Breast epithelium (tissue), 3 donors: ENCODE results near the gene ABCA8.

Experiments used
- CTCF ChIP-seq, 3 donors: fragments of 450-650 bp; IDR thresholded peaks; one replicate each; pipeline ENCODE4 v1.5.1; 2016 to 2017; ENCODE audit warnings: antibody characterized with exemption in 3 of 3, mild to moderate bottlenecking in 3 of 3, moderate library complexity in 3 of 3
- POLR2AphosphoS5 ChIP-seq, 3 donors: sonication (generic); formaldehyde crosslinking; IDR thresholded peaks; one replicate each; pipeline ENCODE4 v1.6.1; 2017; ENCODE audit warnings: antibody characterized with exemption in 3 of 3

DNA sequence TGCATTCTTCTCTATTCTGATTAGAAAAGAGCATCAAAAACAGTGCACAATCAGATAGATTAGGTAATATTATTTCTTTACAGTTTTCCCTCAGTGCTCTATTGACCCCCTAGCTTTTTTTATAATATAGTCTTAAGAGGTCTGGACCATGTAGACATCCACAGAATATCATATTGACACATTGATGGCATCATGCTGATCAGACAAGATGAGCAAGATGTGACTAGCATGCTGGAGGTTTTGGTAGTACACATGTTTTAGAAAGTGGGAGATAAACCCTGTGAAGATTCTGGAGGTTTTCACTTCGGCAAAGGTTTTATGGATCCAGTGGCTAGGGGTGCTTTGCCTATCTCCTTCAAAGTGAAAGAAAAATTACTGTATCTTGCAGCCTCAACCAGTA lies 2.8 kb upstream of the ABCA8 start:
- TF ChIP-seq CTCF (IDR thresholded peaks at IDR 0.05) (no peak), POLR2AphosphoS5 (IDR thresholded peaks at IDR 0.05) (no peak)
